ENCODE measurements around the gene TLE1.

TLE1 gene

GRCh38 chr9:81626511-81626910 lies 62.8 kb downstream of the TLE1 start:
- Histone ChIP-seq H3K27me3 (ENCODE audit: control insufficient read depth in 2 of 2, insufficient read depth in 2 of 2, low read length in 2 of 2) (no peaks in the 10 kb centered on the region), H3K9me3 (ENCODE audit: control insufficient read depth in 2 of 2, low read length in 2 of 2) (no peaks in the 10 kb centered on the region), H3K27ac (ENCODE audit: low read depth in 2 of 2, low read length in 2 of 2) (no peak overlapping the region)

GRCh38 chr9:81625969-81626368 lies 63.4 kb downstream of the TLE1 start:
- Histone ChIP-seq H3K4me1 (ENCODE audit: control insufficient read depth in 2 of 2, insufficient read depth in 2 of 2, low read length in 2 of 2) (no peaks in the 10 kb centered on the region), H3K27me3 (ENCODE audit: control insufficient read depth in 2 of 2, insufficient read depth in 2 of 2, low read length in 2 of 2) (no peaks in the 10 kb centered on the region), H3K4me3 (ENCODE audit: low read length in 2 of 2) (no peak overlapping the region), H3K36me3 (ENCODE audit: control insufficient read depth in 2 of 2, insufficient read depth in 2 of 2, low read length in 2 of 2) (peaks cover 0 to 6% of the 10 kb centered on the region in 2 donors), H3K27ac (ENCODE audit: low read depth in 2 of 2, low read length in 2 of 2) (no peak overlapping the region), H3K9ac (ENCODE audit: low read depth in 1 of 2, low read length in 2 of 2) (no peak overlapping the region), H3K9me3 (ENCODE audit: control insufficient read depth in 2 of 2, low read length in 2 of 2) (no peaks in the 10 kb centered on the region)

More at GRCh38 chr9:81626511-81626910, 62.8 kb downstream of the TLE1 start:
- Histone ChIP-seq H3K4me3 (ENCODE audit: low read length in 2 of 2) (no peak overlapping the region), H3K36me3 (ENCODE audit: control insufficient read depth in 2 of 2, insufficient read depth in 2 of 2, low read length in 2 of 2) (peaks cover 2 to 5% of the 10 kb centered on the region in 2 donors), H3K4me1 (ENCODE audit: control insufficient read depth in 2 of 2, insufficient read depth in 2 of 2, low read length in 2 of 2) (no peaks in the 10 kb centered on the region), H3K9ac (ENCODE audit: low read depth in 1 of 2, low read length in 2 of 2) (no peak overlapping the region)

GRCh38 chr9:81623778-81624177 lies 65.6 kb downstream of the TLE1 start:
- H3K27ac ChIP-seq (ENCODE audit: low read depth in 2 of 2, low read length in 2 of 2) = no peak overlapping the region
- no peak overlapping the region for H3K4me3 ChIP-seq (ENCODE audit: low read length in 2 of 2)
- peaks cover 0 to 5% of the 10 kb centered on the region in 2 donors for H3K4me1 ChIP-seq (ENCODE audit: control insufficient read depth in 2 of 2, insufficient read depth in 2 of 2, low read length in 2 of 2)
- H3K36me3 ChIP-seq (ENCODE audit: control insufficient read depth in 2 of 2, insufficient read depth in 2 of 2, low read length in 2 of 2) = peaks cover 0 to 11% of the 10 kb centered on the region in 2 donors
- no peaks in the 10 kb centered on the region for H3K27me3 ChIP-seq (ENCODE audit: control insufficient read depth in 2 of 2, insufficient read depth in 2 of 2, low read length in 2 of 2)
- no peaks in the 10 kb centered on the region for H3K9me3 ChIP-seq (ENCODE audit: control insufficient read depth in 2 of 2, low read length in 2 of 2)
- no peak overlapping the region for H3K9ac ChIP-seq (ENCODE audit: low read depth in 1 of 2, low read length in 2 of 2)

- H3K27me3 ChIP-seq (ENCODE audit: control insufficient read depth in 2 of 2, insufficient read depth in 2 of 2, low read length in 2 of 2) = no peaks in the 10 kb centered on the region
- H3K4me3 ChIP-seq (ENCODE audit: low read length in 2 of 2) = no peak overlapping the region
- peaks cover 0 to 5% of the 10 kb centered on the region in 2 donors for H3K4me1 ChIP-seq (ENCODE audit: control insufficient read depth in 2 of 2, insufficient read depth in 2 of 2, low read length in 2 of 2)
- no peak overlapping the region for H3K9ac ChIP-seq (ENCODE audit: low read depth in 1 of 2, low read length in 2 of 2)
- no peaks in the 10 kb centered on the region for H3K9me3 ChIP-seq (ENCODE audit: control insufficient read depth in 2 of 2, low read length in 2 of 2)
- peaks cover 0 to 11% of the 10 kb centered on the region in 2 donors for H3K36me3 ChIP-seq (ENCODE audit: control insufficient read depth in 2 of 2, insufficient read depth in 2 of 2, low read length in 2 of 2)
- no peak overlapping the region for H3K27ac ChIP-seq (ENCODE audit: low read depth in 2 of 2, low read length in 2 of 2)
These were observed 66.7 kb downstream of the TLE1 start for GRCh38 chr9:81622471-81623255.

GRCh38 chr9:81621785-81622259 lies 67.5 kb downstream of the TLE1 start:
- H3K27ac ChIP-seq (ENCODE audit: low read depth in 2 of 2, low read length in 2 of 2) = no peak overlapping the region
- no peaks in the 10 kb centered on the region for H3K9me3 ChIP-seq (ENCODE audit: control insufficient read depth in 2 of 2, low read length in 2 of 2)
- peaks cover 0 to 11% of the 10 kb centered on the region in 2 donors for H3K36me3 ChIP-seq (ENCODE audit: control insufficient read depth in 2 of 2, insufficient read depth in 2 of 2, low read length in 2 of 2)
- H3K4me3 ChIP-seq (ENCODE audit: low read length in 2 of 2) = no peak overlapping the region
- no peaks in the 10 kb centered on the region for H3K27me3 ChIP-seq (ENCODE audit: control insufficient read depth in 2 of 2, insufficient read depth in 2 of 2, low read length in 2 of 2)
- H3K4me1 ChIP-seq (ENCODE audit: control insufficient read depth in 2 of 2, insufficient read depth in 2 of 2, low read length in 2 of 2) = peaks cover 0 to 5% of the 10 kb centered on the region in 2 donors
- no peak overlapping the region for H3K9ac ChIP-seq (ENCODE audit: low read depth in 1 of 2, low read length in 2 of 2)

- H3K27me3 ChIP-seq (ENCODE audit: control insufficient read depth in 2 of 2, insufficient read depth in 2 of 2, low read length in 2 of 2) = no peaks in the 10 kb centered on the region
- H3K9ac ChIP-seq (ENCODE audit: low read depth in 1 of 2, low read length in 2 of 2) = no peak overlapping the region
- H3K27ac ChIP-seq (ENCODE audit: low read depth in 2 of 2, low read length in 2 of 2) = no peak overlapping the region
- H3K4me3 ChIP-seq (ENCODE audit: low read length in 2 of 2) = no peak overlapping the region
- H3K4me1 ChIP-seq (ENCODE audit: control insufficient read depth in 2 of 2, insufficient read depth in 2 of 2, low read length in 2 of 2) = peaks cover 0 to 5% of the 10 kb centered on the region in 2 donors
- peaks cover 6 to 13% of the 10 kb centered on the region in 2 donors for H3K36me3 ChIP-seq (ENCODE audit: control insufficient read depth in 2 of 2, insufficient read depth in 2 of 2, low read length in 2 of 2)
- H3K9me3 ChIP-seq (ENCODE audit: control insufficient read depth in 2 of 2, low read length in 2 of 2) = no peaks in the 10 kb centered on the region
These were observed 68.2 kb downstream of the TLE1 start for GRCh38 chr9:81621118-81621517.

- no peak overlapping the region for H3K4me3 ChIP-seq (ENCODE audit: low read length in 2 of 2)
- no peaks in the 10 kb centered on the region for H3K9me3 ChIP-seq (ENCODE audit: control insufficient read depth in 2 of 2, low read length in 2 of 2)
- H3K9ac ChIP-seq (ENCODE audit: low read depth in 1 of 2, low read length in 2 of 2) = no peak overlapping the region
- peaks cover 8 to 18% of the 10 kb centered on the region in 2 donors for H3K36me3 ChIP-seq (ENCODE audit: control insufficient read depth in 2 of 2, insufficient read depth in 2 of 2, low read length in 2 of 2)
- no peak overlapping the region for H3K27ac ChIP-seq (ENCODE audit: low read depth in 2 of 2, low read length in 2 of 2)
- no peaks in the 10 kb centered on the region for H3K27me3 ChIP-seq (ENCODE audit: control insufficient read depth in 2 of 2, insufficient read depth in 2 of 2, low read length in 2 of 2)
- H3K4me1 ChIP-seq (ENCODE audit: control insufficient read depth in 2 of 2, insufficient read depth in 2 of 2, low read length in 2 of 2) = peaks cover 0 to 5% of the 10 kb centered on the region in 2 donors
These were observed 69.4 kb downstream of the TLE1 start for GRCh38 chr9:81620002-81620390.

GRCh38 chr9:81619353-81620001 lies 69.9 kb downstream of the TLE1 start:
- Histone ChIP-seq H3K27ac (ENCODE audit: low read depth in 2 of 2, low read length in 2 of 2) (no peak overlapping the region), H3K36me3 (ENCODE audit: control insufficient read depth in 2 of 2, insufficient read depth in 2 of 2, low read length in 2 of 2) (peaks cover 8 to 18% of the 10 kb centered on the region in 2 donors), H3K4me1 (ENCODE audit: control insufficient read depth in 2 of 2, insufficient read depth in 2 of 2, low read length in 2 of 2) (peaks cover 0 to 5% of the 10 kb centered on the region in 2 donors), H3K4me3 (ENCODE audit: low read length in 2 of 2) (no peak overlapping the region), H3K27me3 (ENCODE audit: control insufficient read depth in 2 of 2, insufficient read depth in 2 of 2, low read length in 2 of 2) (no peaks in the 10 kb centered on the region), H3K9me3 (ENCODE audit: control insufficient read depth in 2 of 2, low read length in 2 of 2) (no peaks in the 10 kb centered on the region), H3K9ac (ENCODE audit: low read depth in 1 of 2, low read length in 2 of 2) (no peak overlapping the region)

GRCh38 chr9:81618923-81619322 lies 70.4 kb downstream of the TLE1 start:
- Histone ChIP-seq H3K9me3 (ENCODE audit: control insufficient read depth in 2 of 2, low read length in 2 of 2) (no peaks in the 10 kb centered on the region), H3K27ac (ENCODE audit: low read depth in 2 of 2, low read length in 2 of 2) (no peak overlapping the region), H3K4me3 (ENCODE audit: low read length in 2 of 2) (no peak overlapping the region), H3K9ac (ENCODE audit: low read depth in 1 of 2, low read length in 2 of 2) (no peak overlapping the region), H3K36me3 (ENCODE audit: control insufficient read depth in 2 of 2, insufficient read depth in 2 of 2, low read length in 2 of 2) (peaks cover 8 to 23% of the 10 kb centered on the region in 2 donors), H3K27me3 (ENCODE audit: control insufficient read depth in 2 of 2, insufficient read depth in 2 of 2, low read length in 2 of 2) (no peaks in the 10 kb centered on the region), H3K4me1 (ENCODE audit: control insufficient read depth in 2 of 2, insufficient read depth in 2 of 2, low read length in 2 of 2) (peaks cover 0 to 5% of the 10 kb centered on the region in 2 donors)

- Histone ChIP-seq H3K4me3 (ENCODE audit: low read length in 2 of 2) (no peak overlapping the region), H3K4me1 (ENCODE audit: control insufficient read depth in 2 of 2, insufficient read depth in 2 of 2, low read length in 2 of 2) (peaks cover 0 to 5% of the 10 kb centered on the region in 2 donors), H3K9me3 (ENCODE audit: control insufficient read depth in 2 of 2, low read length in 2 of 2) (no peaks in the 10 kb centered on the region), H3K27me3 (ENCODE audit: control insufficient read depth in 2 of 2, insufficient read depth in 2 of 2, low read length in 2 of 2) (no peaks in the 10 kb centered on the region), H3K9ac (ENCODE audit: low read depth in 1 of 2, low read length in 2 of 2) (no peak overlapping the region), H3K27ac (ENCODE audit: low read depth in 2 of 2, low read length in 2 of 2) (no peak overlapping the region), H3K36me3 (ENCODE audit: control insufficient read depth in 2 of 2, insufficient read depth in 2 of 2, low read length in 2 of 2) (peaks cover 23 to 26% of the 10 kb centered on the region in 2 donors)
These were observed 73.2 kb downstream of the TLE1 start for GRCh38 chr9:81616141-81616540.

Measured in mucosa of rectum (tissue), 2 donors.